Spleen (tissue), 11 donors: Measurements from ENCODE around the gene BACE2. TPM values are rescaled to one million over a fixed set of nuclear protein-coding genes. Genes with fewer than 3 reads are reported as not detected.

Experiments used
- DNase-seq: peaks from one replicate; pipeline ENCODE4 v3.0.0-alpha.2; 2020
- H3K27ac ChIP-seq, 8 donors: fragments of 200-600 bp; sonication (generic) in 7 of 8; 1 replicate in 4 of 8; 2 replicates in 4 of 8; pipeline versions ENCODE4 v1.5.0 to v1.8.0; 2016 to 2021; ENCODE audit warnings: inconsistent platforms in 4 of 8, mild to moderate bottlenecking in 4 of 8, moderate library complexity in 1 of 8
- H3K27me3 ChIP-seq, 7 donors: fragments of 200-600 bp; sonication (generic) in 6 of 7; replicated peaks in 1 of 7; 1 replicate in 4 of 7; 2 replicates in 3 of 7; pipeline versions ENCODE4 v1.5.0 to v1.8.0; 2016 to 2021; ENCODE audit warnings: inconsistent platforms in 3 of 7, mild to moderate bottlenecking in 1 of 7
- H3K36me3 ChIP-seq, 6 donors: fragments of 200-600 bp; sonication (generic) in 5 of 6; 1 replicate in 4 of 6; 2 replicates in 2 of 6; pipeline versions ENCODE4 v1.5.0 to v1.8.0; 2016 to 2021; ENCODE audit warnings: inconsistent platforms in 2 of 6
- H3K4me1 ChIP-seq, 6 donors: fragments of 200-600 bp; sonication (generic) in 5 of 6; 1 replicate in 3 of 6; 2 replicates in 3 of 6; pipeline versions ENCODE4 v1.5.0 to v1.8.0; 2016 to 2021; ENCODE audit warnings: inconsistent platforms in 3 of 6
- H3K4me3 ChIP-seq, 8 donors: fragments of 200-600 bp; sonication (generic) in 7 of 8; 1 replicate in 4 of 8; 2 replicates in 4 of 8; pipeline versions ENCODE4 v1.5.0 to v1.8.0; 2016 to 2021; ENCODE audit warnings: inconsistent platforms in 4 of 8, mild to moderate bottlenecking in 4 of 8, moderate library complexity in 2 of 8
- H3K9me3 ChIP-seq, 8 donors: fragments of 200-600 bp; sonication (generic) in 7 of 8; 1 replicate in 4 of 8; 2 replicates in 4 of 8; pipeline versions ENCODE4 v1.5.0 to v1.8.0; 2016 to 2021; ENCODE audit warnings: inconsistent platforms in 4 of 8
- POLR2A ChIP-seq, 3 donors: fragments of 450-650 bp; IDR thresholded peaks; one replicate each; pipeline ENCODE4 v1.5.1; 2017; ENCODE audit warnings: antibody characterized with exemption in 3 of 3, mild to moderate bottlenecking in 1 of 3
- POLR2AphosphoS5 ChIP-seq, 3 donors: sonication (generic); formaldehyde crosslinking; IDR thresholded peaks; one replicate each; pipeline ENCODE4 v1.5.1; 2017; ENCODE audit warnings: antibody characterized with exemption in 3 of 3
- WGBS, 5 donors: extraction: QIAGEN DNeasy Blood & Tissue Kit in 3 of 5; methylation state at CpG; one replicate each; pipeline versions ENCODE4 v1.1.5 to v1.1.7; 2013 to 2018; 5-methylcytosine and 5-hydroxymethylcytosine counted together
- intact Hi-C: fragments of 100-400 bp; cut with DNase I; formaldehyde crosslinking; loops from one replicate; pipeline ENCODE4 v1.15.0; 2023; ENCODE audit warnings: low total_unique reads
- polyA plus RNA-seq, 3 donors: library from polyadenylated mRNA; stranded (reverse); fragments of 200-250 nt; gene quantifications; one replicate each; pipeline ENCODE4 v1.2.1, GENCODE V29; 2013
- total RNA-seq, 7 donors: library from RNA; depleted of rRNA in 3 of 7; stranded (reverse); fragments of >200 nt in 3 of 7; fragmentation: NEBNext Ultra II Directional in 4 of 7; extraction: Animal tissue kit (Norgen Biotek cat#: 25700) in 4 of 7; gene quantifications; one replicate each; pipeline versions ENCODE4 v1.1.0 to v1.2.1, GENCODE V29; 2016 to 2021
- TF ChIP-seq, protein P1 (sequence below), 11 experiments: fragments of 200-600 bp in 7 of 11; fragments of 450-650 bp in 4 of 11; sonication (generic) in 4 of 11; IDR thresholded peaks in 8 of 11; conservative IDR thresholded peaks in 3 of 11; 1 replicate in 7 of 11; 2 replicates in 4 of 11; pipeline versions ENCODE4 v1.4.0 to v1.8.0; 2016 to 2021; ENCODE audit warnings: antibody characterized with exemption in 11 of 11, inconsistent platforms in 4 of 11, mild to moderate bottlenecking in 1 of 11
- donor health status: healthy with polysubstance abuse.
- donor health status: DM: no; HTN: no; CAD: no; lungs with moderate emphysema.
- donor health status: DM: no; HTN: no; CAD: no.
- donor health status: Bipolar disorder and iron deficiency.
- donor health status: healthy.
- donor health status: DM: no; HTN: no; CAD: no.
- donor health status: DM: yes; HTN: yes; CAD: no.

BACE2 gene
- total and polyA plus RNA-seq, 10 donors: 19.4 to 54.7 (median 47.1) TPM

GRCh38 chr21:41209016-41209619, 41.2 kb downstream of the BACE2 start:
- 90 to 95% (median 91%) methylated on average over 12 to 17 of the region's 17 CpGs for WGBS, 5 donors
- Histone ChIP-seq H3K27me3 (no peaks in the 10 kb centered on the region), H3K9me3 (no peaks in the 10 kb centered on the region), H3K36me3 (peaks cover 0 to 11% (median 0%) of the 10 kb centered on the region in 6 donors), H3K4me1 (peaks cover 0 to 16% (median 3%) of the 10 kb centered on the region in 6 donors), H3K4me3 (no peak overlapping the region), H3K27ac (peak overlapping the region in 1 of 8 donors; percentile 62)
- intact Hi-C loops: no loop called here
- DNase-seq: no peak
- TF ChIP-seq POLR2AphosphoS5 (IDR thresholded peaks at IDR 0.05): no peak
- no peak for TF ChIP-seq POLR2A (IDR thresholded peaks at IDR 0.05)
- TF ChIP-seq, protein P1, sequence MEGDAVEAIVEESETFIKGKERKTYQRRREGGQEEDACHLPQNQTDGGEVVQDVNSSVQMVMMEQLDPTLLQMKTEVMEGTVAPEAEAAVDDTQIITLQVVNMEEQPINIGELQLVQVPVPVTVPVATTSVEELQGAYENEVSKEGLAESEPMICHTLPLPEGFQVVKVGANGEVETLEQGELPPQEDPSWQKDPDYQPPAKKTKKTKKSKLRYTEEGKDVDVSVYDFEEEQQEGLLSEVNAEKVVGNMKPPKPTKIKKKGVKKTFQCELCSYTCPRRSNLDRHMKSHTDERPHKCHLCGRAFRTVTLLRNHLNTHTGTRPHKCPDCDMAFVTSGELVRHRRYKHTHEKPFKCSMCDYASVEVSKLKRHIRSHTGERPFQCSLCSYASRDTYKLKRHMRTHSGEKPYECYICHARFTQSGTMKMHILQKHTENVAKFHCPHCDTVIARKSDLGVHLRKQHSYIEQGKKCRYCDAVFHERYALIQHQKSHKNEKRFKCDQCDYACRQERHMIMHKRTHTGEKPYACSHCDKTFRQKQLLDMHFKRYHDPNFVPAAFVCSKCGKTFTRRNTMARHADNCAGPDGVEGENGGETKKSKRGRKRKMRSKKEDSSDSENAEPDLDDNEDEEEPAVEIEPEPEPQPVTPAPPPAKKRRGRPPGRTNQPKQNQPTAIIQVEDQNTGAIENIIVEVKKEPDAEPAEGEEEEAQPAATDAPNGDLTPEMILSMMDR (IDR thresholded peaks at IDR 0.05 in 8 of 11, conservative IDR thresholded peaks at IDR 0.05 in 3 of 11): no peak

DNA sequence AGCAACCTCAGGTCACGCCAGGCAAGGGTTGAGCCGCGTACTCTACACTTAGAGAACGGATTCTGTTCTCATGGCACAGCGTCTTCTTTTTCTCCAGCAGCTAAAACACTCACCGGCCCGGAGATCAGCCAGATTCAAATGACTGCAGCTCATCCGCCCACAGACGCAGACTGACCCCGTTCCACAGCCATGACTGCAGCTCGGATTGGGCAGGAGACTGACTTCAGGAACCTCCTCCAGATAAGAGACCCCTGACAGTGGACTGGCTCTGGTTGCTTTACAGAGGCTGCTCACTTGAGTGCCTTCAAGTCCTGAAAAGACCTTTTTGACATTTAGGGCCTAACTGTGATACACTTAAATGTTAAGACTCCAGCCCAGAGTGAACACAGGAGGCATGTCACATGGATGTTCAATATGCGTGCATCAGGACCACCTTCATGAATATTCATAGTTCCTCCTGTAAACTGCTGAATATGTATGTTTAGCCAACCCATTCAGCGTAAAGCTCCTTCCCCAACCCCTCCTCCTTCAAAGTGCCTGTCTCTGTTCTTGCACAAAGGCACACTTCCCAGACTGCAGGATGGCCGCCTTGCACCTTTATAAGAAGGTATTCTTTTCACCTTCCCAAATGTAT, 42.6 kb downstream of the BACE2 start:
- H3K4me3 ChIP-seq: no peak overlapping the region
- H3K4me1 ChIP-seq: peaks cover 0 to 18% (median 3%) of the 10 kb centered on the region in 6 donors
- 83 to 91% (median 86%) methylated on average over 14 of the region's 14 CpGs for WGBS, 5 donors
- no peaks in the 10 kb centered on the region for H3K9me3 ChIP-seq
- TF ChIP-seq POLR2AphosphoS5 (IDR thresholded peaks at IDR 0.05) (no peak), POLR2A (IDR thresholded peaks at IDR 0.05) (no peak)
- TF ChIP-seq, protein P1 (IDR thresholded peaks at IDR 0.05 in 8 of 11, conservative IDR thresholded peaks at IDR 0.05 in 3 of 11): no peak
- intact Hi-C loops: no loop called here
- H3K27ac ChIP-seq: no peak overlapping the region
- H3K36me3 ChIP-seq: peaks cover 0 to 11% (median 0%) of the 10 kb centered on the region in 6 donors
- DNase-seq: no peak
- no peaks in the 10 kb centered on the region for H3K27me3 ChIP-seq

DNA sequence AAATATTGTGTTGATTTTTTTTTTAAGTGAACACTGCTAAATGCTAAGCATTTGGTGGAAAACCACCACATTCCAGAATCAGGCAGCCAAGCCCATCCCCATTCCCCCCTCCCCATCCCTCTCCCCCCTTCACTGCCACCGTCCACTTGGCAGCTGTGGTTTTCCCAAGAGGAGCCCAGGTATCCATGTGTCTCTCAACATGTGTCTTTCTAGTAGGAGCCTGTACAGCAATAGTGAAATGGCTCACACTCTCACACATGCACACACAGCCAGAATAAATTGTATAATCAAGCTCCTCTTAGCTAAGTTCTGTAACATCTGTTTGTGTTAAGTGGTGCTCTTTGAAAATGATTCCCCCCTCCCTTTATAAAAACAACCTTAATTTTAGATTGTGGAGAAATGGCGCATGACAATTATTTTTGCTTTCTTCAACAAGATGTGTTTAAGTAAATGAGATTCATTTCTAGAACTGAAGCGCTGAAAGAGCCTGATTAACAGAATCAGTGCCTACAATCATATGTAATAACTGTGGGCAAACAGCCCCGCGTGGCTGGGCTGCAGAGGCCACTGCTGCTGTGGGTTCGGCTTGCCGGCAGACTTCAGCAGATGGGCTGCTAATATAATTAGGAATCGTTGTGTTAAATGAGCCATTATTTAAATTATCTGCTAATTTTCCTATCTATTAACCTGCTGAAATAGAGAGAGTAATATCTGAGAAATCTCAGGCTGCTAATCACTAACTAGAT, 43.3 kb downstream of the BACE2 start:
- Histone ChIP-seq H3K27ac (no peak overlapping the region), H3K36me3 (peaks cover 0 to 11% (median 0%) of the 10 kb centered on the region in 6 donors), H3K4me1 (peaks cover 0 to 25% (median 7%) of the 10 kb centered on the region in 6 donors), H3K27me3 (no peaks in the 10 kb centered on the region), H3K4me3 (no peak overlapping the region), H3K9me3 (no peaks in the 10 kb centered on the region)
- DNase-seq: no peak
- intact Hi-C loops: no loop called here
- TF ChIP-seq, protein P1 (IDR thresholded peaks at IDR 0.05 in 8 of 11, conservative IDR thresholded peaks at IDR 0.05 in 3 of 11): no peak
- no peak for TF ChIP-seq POLR2A (IDR thresholded peaks at IDR 0.05)
- 90 to 94% (median 91%) methylated on average over 8 of the region's 8 CpGs for WGBS, 5 donors

DNA sequence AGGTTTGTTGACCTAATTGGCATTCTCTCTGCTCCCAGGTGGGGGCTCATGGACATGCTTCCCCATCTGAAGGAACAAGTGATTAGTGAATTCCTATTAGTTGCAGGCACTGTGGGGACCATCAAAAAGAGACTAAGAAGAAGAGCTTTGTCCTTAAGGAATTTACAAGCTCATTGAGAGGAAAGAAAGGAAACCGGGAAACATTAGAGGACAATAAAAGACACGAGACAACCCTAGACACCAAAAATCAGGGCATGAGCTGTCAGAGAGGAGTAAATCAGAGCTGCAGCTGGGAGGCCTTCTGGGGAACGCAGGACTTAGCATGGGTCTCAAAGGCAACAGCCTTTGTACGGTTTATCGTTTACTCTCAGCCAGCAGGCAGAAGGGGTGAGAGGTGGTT, 45.1 kb downstream of the BACE2 start:
- intact Hi-C loops: no loop called here

More for the DNA sequence above, 45.1 kb downstream of the BACE2 start:
- 91 to 96% (median 94%) methylated on average over 5 of the region's 5 CpGs for WGBS, 5 donors
- Histone ChIP-seq H3K9me3 (no peaks in the 10 kb centered on the region), H3K4me1 (peaks cover 0 to 21% (median 6%) of the 10 kb centered on the region in 6 donors), H3K27me3 (no peaks in the 10 kb centered on the region), H3K27ac (no peak overlapping the region), H3K4me3 (no peak overlapping the region), H3K36me3 (peaks cover 0 to 11% (median 0%) of the 10 kb centered on the region in 6 donors)
- no peak for DNase-seq
- TF ChIP-seq, protein P1 (IDR thresholded peaks at IDR 0.05 in 8 of 11, conservative IDR thresholded peaks at IDR 0.05 in 3 of 11): no peak
- TF ChIP-seq POLR2A (IDR thresholded peaks at IDR 0.05) (no peak), POLR2AphosphoS5 (IDR thresholded peaks at IDR 0.05) (no peak)
